OCI-M2 (cell line): Measurements from ENCODE around the gene USP32.

Experiments used
- DNase-seq: peaks from one replicate; lab custom pipeline; 2025; ENCODE audit not compliant: unreplicated experiment; lab: John Stamatoyannopoulos, UW

The USP32 gene

DNA sequence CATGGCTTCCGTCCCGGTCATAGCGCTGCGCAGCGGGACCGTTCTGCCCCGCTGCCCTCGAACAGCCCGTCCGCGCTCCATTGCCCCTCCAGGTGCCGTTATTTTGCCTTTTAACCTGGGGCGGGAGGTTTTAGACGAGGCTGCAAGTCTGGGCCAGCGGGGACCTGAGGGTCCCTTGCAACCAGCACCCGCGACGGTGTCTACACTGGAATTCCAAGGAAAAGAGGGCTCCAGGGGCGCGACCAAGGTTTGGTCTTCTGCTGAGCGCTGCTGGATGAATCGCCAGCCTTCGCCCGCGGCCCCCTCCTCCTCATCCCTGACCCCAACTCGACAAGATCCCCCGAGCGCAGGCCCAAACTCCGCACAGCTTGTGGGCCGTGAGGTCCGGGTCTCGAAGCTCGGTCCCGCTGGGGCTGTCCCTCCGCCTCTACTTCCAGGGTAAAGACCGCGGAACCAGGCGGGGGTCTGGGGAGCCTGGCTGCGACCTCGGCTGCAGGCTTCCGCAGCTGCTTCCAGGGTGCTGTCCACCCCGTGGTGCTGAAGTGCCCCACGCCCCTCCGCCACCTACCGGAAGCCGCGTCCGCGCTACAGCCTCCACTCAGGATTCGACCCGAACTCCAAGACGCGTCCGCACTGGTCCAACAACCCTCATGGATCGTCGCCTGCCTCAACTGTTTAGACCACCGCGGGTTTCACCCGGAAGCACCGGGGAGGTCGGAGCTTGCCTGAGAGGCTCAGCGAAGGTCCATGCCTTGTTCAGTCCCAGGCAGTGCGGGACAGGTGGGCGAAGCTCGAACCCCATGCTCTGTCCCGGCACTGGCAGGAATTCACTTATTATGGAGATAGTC lies 252.3 kb downstream of the USP32 start:
- no peak for DNase-seq

DNA sequence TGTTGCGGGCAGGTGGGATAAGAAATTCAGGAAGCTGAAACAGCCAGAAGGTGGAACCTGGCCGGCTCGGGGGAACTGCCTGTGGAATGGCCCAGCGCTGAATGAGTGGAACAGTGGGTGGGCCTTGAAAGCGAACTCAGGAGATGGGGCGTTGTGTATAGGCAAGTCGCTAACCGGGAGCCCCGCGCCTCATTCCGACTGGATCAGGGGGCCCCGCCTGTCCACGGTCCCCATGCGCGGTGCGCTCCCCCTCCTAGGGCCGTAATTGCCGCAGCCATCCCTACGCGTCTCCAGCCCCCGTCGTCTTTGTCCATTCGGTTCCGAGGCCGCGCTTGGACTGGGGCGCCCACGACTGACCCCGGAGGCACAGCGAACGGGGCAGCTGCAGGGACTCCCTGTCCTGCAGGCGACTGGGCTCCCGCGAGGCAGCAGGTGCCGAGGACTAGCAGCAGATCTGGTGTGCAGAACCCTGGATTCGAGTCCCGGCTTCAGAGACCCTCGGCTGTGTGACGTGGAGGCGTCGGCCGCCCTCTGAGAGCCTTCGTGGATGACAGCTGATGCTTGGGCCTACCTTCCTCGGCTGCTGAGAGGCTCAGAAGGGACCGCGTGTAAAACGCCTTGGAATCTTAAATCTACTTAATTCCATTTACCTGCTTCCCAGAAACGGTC lies 253.0 kb downstream of the USP32 start:
- DNase-seq: no peak

DNA sequence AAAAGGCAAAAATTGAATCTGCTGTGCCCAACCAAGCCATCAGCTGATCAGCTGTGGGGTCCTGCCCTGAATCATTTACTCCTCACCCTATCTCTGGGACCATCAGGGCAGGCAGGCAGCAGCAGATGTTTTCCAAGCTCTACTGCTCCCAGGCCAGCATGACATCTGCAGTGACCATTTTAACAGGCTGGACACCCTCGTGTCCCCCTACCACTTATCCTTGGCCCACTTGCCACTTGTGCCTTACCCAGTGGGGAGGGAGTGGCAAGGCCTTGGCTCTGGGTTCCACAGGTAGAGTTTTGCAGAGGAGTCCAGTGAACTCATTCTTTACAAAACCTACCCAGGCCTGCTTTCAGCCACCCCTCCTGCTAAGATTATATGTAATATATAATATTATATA lies 254.2 kb downstream of the USP32 start:
- DNase-seq: no peak

DNA sequence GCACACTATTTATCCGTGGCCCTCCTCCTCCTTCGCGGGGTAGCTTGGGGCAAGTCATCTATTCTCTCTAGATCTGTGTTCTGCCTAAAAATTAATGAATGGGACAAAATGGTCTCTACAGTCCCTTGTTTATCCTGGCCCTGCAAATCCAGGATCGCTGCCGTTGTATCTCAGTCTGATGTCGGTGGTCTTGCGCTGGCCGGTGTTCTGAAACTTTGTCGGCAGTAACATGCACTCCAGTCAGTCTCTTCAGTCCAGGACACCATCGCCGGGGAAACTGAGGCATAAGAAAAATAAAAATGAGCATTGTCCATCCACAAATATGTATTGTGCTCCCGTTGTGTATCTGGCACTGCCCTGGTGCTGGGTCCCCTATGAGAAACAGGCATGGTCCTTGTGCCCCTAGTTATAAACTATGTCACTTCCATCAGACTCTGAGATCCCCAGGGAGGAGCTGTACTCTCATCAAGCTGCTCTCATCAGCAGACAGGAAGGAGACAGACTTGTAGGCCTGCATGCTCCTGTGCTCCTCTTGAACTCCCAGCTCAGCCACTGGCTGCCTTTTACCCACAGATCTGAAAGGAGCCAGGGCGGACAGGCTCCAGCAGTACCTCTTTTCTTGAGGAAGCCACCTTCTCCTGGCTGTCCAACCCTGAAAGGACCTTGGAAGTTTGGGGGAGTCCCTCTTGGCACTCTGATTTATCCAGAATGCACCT lies 255.8 kb downstream of the USP32 start:
- no peak for DNase-seq

DNA sequence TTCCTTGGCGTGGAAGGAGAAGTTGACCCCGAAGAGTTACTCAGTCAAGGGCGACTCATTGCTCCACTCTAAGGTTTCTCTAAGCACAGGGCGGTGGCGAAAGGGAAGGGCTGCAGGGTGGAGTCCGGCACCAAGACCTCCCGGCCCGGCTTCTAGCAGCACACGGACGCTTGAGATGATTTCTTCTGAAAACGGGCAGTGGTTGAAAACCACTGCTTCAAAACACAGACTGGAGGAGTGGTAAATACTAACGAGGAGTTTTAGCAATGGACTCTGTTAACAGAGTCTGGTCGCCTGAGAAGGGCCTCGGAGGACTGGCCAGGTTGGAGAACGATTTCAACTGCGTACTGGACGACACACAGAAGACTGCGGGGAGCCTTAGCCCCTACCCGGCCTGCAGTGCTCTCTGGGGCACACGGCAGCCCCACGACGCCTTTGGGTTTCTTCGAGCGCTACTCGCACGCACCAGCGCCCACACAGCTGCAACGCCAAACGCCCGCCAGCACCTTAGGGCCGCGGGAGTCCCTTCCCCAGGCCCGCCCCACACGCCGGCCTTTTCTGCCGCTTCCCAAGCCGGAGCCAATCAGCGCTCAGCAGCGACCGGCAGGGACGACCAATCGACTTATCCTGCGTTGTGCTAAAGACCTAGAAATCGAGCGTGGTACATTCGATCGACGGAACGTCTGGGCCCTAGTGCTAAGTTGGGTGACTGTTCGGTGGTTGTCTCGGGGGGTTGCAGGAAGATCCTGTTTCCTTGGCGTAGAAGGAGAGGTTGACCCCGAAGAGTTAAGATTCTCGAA lies 256.6 kb downstream of the USP32 start:
- DNase-seq: no peak

DNA sequence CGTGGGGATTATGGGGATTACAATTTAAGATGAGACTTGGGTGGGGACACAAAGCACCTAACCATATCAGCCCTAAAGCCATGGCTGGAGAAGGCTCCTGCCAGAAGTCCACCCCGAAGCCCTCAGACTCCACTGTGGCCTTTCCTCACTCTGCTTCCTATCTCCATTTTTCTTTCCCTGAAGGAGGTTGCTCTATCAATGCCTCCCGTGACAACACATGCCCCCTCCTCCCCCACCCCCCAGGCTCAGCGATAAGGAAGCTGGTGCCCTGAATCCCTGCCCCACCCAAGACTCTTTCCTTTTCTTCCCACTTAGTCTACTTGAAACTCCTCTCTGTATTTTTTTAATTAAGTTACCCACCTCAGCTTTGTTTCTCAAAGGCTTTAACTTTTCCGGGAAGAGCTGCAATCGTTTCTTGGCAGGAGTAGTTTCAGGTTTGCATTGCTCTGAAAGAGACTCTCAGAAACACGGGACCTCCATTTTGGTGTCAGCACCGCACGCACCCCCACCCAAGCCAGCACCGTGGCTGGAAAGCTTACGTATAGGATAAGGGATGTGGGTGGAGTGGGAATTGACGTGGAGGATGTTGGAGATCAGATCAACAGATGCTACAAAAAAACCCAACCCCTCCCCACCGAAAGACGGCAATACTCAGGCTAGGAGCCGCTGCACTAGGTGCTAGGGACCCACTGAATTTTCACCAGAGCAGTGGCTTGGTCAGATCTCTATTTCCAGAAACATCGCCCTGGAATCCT lies 257.4 kb downstream of the USP32 start:
- DNase-seq: no peak

DNA sequence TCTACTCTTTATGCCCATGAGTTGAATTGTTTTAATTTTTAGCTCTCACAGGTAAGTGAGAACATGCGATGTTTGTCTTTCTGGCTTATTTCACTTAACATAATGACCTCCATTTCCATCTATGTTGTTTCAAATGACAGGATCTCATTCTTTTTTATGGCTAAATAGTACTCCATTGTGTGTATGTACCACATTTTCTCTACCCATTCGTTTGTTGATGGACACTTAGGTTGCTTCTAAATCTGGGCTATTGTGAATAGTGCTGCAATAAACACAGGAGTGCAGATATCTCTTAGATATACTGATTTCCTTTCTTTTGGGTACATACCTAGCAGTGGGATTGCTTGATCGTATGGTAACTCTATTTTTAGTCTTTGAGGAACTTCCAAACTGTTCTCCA lies 261.5 kb downstream of the USP32 start:
- no peak for DNase-seq

DNA sequence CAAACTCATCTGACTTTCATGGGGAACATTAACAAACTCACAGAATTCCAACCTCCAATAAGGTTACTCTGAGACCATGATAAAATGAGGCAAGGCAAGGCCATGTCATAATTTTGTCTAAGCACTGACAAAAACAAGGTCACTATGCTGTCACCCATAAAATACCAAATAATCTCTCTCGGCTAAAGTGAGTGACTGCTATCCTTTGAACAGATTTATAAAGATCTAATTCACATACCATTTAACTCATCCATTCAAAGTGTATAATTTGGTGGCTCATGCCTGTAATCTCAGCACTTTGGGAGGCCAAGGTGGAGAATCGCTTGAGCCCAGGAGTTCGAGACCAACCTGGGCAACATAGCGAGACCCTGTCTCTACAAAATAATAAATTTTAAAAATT lies 262.8 kb downstream of the USP32 start:
- no peak for DNase-seq
